HepG2 (cell line): ENCODE data around the gene DYNC1I2. TPM values are rescaled to one million over a fixed set of nuclear protein-coding genes. Genes with fewer than 3 reads are reported as not detected.

Source experiments
- ATAC-seq: fragments of 200-7000 bp; cut with Tn5 transposase; 3 replicates; pipeline ENCODE4 v1.9.1; 2020; ENCODE audit warnings: mild to moderate bottlenecking, moderate library complexity
- Bru-seq: library from RNA; stranded (reverse); fragments of 400-500 nt; gene quantifications from one replicate; lab custom pipeline; 2021; lab: Mats Ljungman, UMichigan
- BruChase-seq, 2 experiments: library from RNA; stranded (reverse); fragments of 400-500 nt; gene quantifications; one replicate each; lab custom pipeline; 2021; lab: Mats Ljungman, UMichigan
- BruUV-seq: library from RNA; stranded (reverse); fragments of 400-500 nt; replicated peaks from 2 replicates; lab custom pipeline; 2021; lab: Mats Ljungman, UMichigan
- CTCF ChIA-PET: fragments of 300-600 bp; formaldehyde crosslinking; extraction: SDS; loops from one replicate; lab custom pipeline; 2021; ENCODE audit warnings: low total read pairs, inconsistent platforms, low intra/inter-chr PET ratio; lab: Yijun Ruan, JAX
- POLR2A ChIA-PET: fragments of 350-600 bp; sonication (Branson Sonifier 250); formaldehyde crosslinking; loops from one replicate; lab custom pipeline; 2020; ENCODE audit warnings: antibody characterized with exemption, inconsistent platforms; lab: Yijun Ruan, JAX
- DNase-seq: peaks from one replicate; pipeline ENCODE4 v3.0.0-alpha.2; 2015; ENCODE audit warnings: low spot score
- FAIRE-seq: peaks from 3 replicates; lab custom pipeline; 2011; peaks lifted over from hg19 to GRCh38; lab: Jason Lieb, UNC
- H2AFZ ChIP-seq: one replicate; pipeline ENCODE4 v1.6.1; 2011; ENCODE audit warnings: low read length, inconsistent platforms
- H3K27ac ChIP-seq: fragments of 300-600 bp; 3 replicates; pipeline ENCODE4 v1.8.0; 2011; ENCODE audit warnings: mixed run types, mild to moderate bottlenecking, mixed read lengths, low read length, inconsistent platforms; ENCODE audit not compliant: insufficient read depth; ENCODE audit errors: extremely low read length
- H3K27me3 ChIP-seq, 2 experiments: fragments of 200-600 bp in 1 of 2; 2 replicates in 1 of 2; 3 replicates in 1 of 2; pipeline versions ENCODE4 v1.6.0 to v1.8.0; 2011; ENCODE audit warnings: low read length in 2 of 2, mild to moderate bottlenecking in 2 of 2, moderate library complexity in 2 of 2, inconsistent platforms in 1 of 2; ENCODE audit not compliant: insufficient read depth in 2 of 2, control insufficient read depth in 1 of 2
- H3K36me3 ChIP-seq, 2 experiments: fragments of 200-600 bp in 1 of 2; replicated peaks in 1 of 2; 2 replicates in 1 of 2; 3 replicates in 1 of 2; pipeline versions ENCODE4 v1.5.1 to v1.8.0; 2011; ENCODE audit warnings: low read length in 2 of 2, inconsistent platforms in 1 of 2; ENCODE audit not compliant: insufficient read depth in 2 of 2, control insufficient read depth in 1 of 2
- H3K4me1 ChIP-seq: 2 replicates; pipeline ENCODE4 v1.5.1; 2012; ENCODE audit warnings: low read length, inconsistent platforms; ENCODE audit not compliant: insufficient read depth
- H3K4me2 ChIP-seq: 2 replicates; pipeline ENCODE4 v1.6.0; 2011; ENCODE audit warnings: low read depth, low read length, inconsistent platforms
- H3K4me3 ChIP-seq, 3 experiments: fragments of 200-600 bp in 1 of 3; sonication (generic), shearing (Covaris generic) in 1 of 3; replicated peaks in 1 of 3; 2 replicates each; pipeline ENCODE4 v1.5.1; 2011 to 2016; ENCODE audit warnings: low read length in 3 of 3, inconsistent platforms in 2 of 3, low read depth in 2 of 3, mild to moderate bottlenecking in 2 of 3, control low read depth in 1 of 3, mixed read lengths in 1 of 3; ENCODE audit not compliant: insufficient read depth in 1 of 3
- H3K79me2 ChIP-seq: one replicate; pipeline ENCODE4 v1.6.1; 2011; ENCODE audit warnings: low read length, inconsistent platforms; ENCODE audit not compliant: insufficient read depth
- H3K9ac ChIP-seq: 2 replicates; pipeline ENCODE4 v1.6.0; 2011; ENCODE audit warnings: mild to moderate bottlenecking, low read depth, low read length, inconsistent platforms; ENCODE audit not compliant: insufficient read depth
- H3K9me3 ChIP-seq: 2 replicates; pipeline ENCODE4 v1.5.1; 2012; ENCODE audit warnings: mild to moderate bottlenecking, low read length
- H4K20me1 ChIP-seq: 2 replicates; pipeline ENCODE4 v1.6.0; 2011; ENCODE audit warnings: inconsistent platforms, mild to moderate bottlenecking, low read length, moderate library complexity; ENCODE audit not compliant: insufficient read depth
- ATF5 ChIP-seq: sonication (generic); formaldehyde crosslinking; IDR thresholded peaks from 2 replicates; pipeline ENCODE4 v1.4.0; 2020; ENCODE audit warnings: mild to moderate bottlenecking, low read depth, missing genetic modification reagents
- NPAS2 ChIP-seq: sonication (generic); formaldehyde crosslinking; IDR thresholded peaks from 2 replicates; pipeline ENCODE4 v1.8.0; 2022; ENCODE audit warnings: mild to moderate bottlenecking, missing genetic modification reagents, borderline replicate concordance
- PLRG1 ChIP-seq: fragments of 450-650 bp; conservative IDR thresholded peaks from 2 replicates; pipeline ENCODE4 v1.6.1; 2016
- STAG1 ChIP-seq: sonication (generic); formaldehyde crosslinking; IDR thresholded peaks from 2 replicates; pipeline ENCODE4 v1.4.0; 2020; ENCODE audit warnings: missing genetic modification reagents
- YY1 ChIP-seq: IDR thresholded peaks from 2 replicates; pipeline ENCODE4 v1.6.1; 2011; ENCODE audit warnings: low read length, low read depth, moderate library complexity, mild to moderate bottlenecking; ENCODE audit not compliant: insufficient read depth, insufficient replicate concordance
- ZNF407 ChIP-seq: sonication (generic); formaldehyde crosslinking; IDR thresholded peaks from one replicate; pipeline ENCODE4 v1.5.1; 2020; ENCODE audit warnings: mild to moderate bottlenecking, missing genetic modification reagents; ENCODE audit errors: not compliant biosample characterization
- WGBS: methylation state at CpG from one replicate; pipeline ENCODE4 v1.1.6; 2017; ENCODE audit warnings: low lambda C conversion rate; 5-methylcytosine and 5-hydroxymethylcytosine counted together
- in situ Hi-C: cut with HindIII; loops from 2 replicates; pipeline ENCODE4 v1.10.0; 2017; ENCODE audit warnings: low pct_unique_long_range_greater_than_20kb; ENCODE audit not compliant: extremely low pct_ligation_motif_present
- intact Hi-C: fragments of 100-400 bp; cut with micrococcal nuclease; formaldehyde crosslinking; loops from one replicate; pipeline ENCODE4 v1.10.0; 2022; ENCODE audit not compliant: unreplicated experiment
- long read RNA-seq, 2 experiments: library from RNA in 1 of 2; library from polyadenylated mRNA in 1 of 2; stranded (forward) in 1 of 2; unstranded in 1 of 2; transcript quantifications; one replicate each; pipeline ENCODE4 v2.0.0, GENCODE V29; 2019 to 2022
- polyA minus RNA-seq, 3 experiments: library from RNA; depleted of rRNA, polyadenylated mRNA; stranded (reverse); fragments of >200 nt; gene quantifications; 2 replicates each; pipeline ENCODE4 v1.2.3, GENCODE V29; 2011; ENCODE audit warnings: low replicate concordance in 1 of 3
- polyA plus RNA-seq, 8 experiments: library from polyadenylated mRNA; depleted of rRNA in 3 of 8; stranded (reverse) in 7 of 8; unstranded in 1 of 8; fragments of >200 nt; fragmentation: Illumina TruSeq in 4 of 8; extraction: Trizol in 4 of 8; gene quantifications; 2 replicates each; pipeline versions ENCODE4 v1.2.1 to v1.2.3, GENCODE V29; 2011 to 2016; ENCODE audit warnings: low read depth in 4 of 8, missing spikeins in 1 of 8, mixed read lengths in 1 of 8; ENCODE audit not compliant: insufficient read depth in 1 of 8
- total RNA-seq, 5 experiments: library from RNA; depleted of rRNA; stranded (reverse); fragments of >200 nt; fragmentation: Illumina TruSeq; extraction: Trizol; gene quantifications; 2 replicates each; pipeline ENCODE4 v1.2.3, GENCODE V29; 2016; ENCODE audit warnings: low read depth in 1 of 5

Gene DYNC1I2
- total RNA-seq (2016; rRNA removed; fragmentation: Illumina TruSeq; extraction: Trizol) (84.0 and 125 TPM in 2 replicates), polyA plus RNA-seq (2011; rRNA removed) (77.9 and 99.8 TPM in 2 replicates), polyA minus RNA-seq (2011; rRNA and poly(A)+ RNA removed; ENCODE audit: low replicate concordance) (29.3 and 70.3 TPM in 2 replicates), Bru-seq, nascent RNA (percentile 87 among the genes with signal in this experiment), BruChase-seq, experiment 1, labeled RNA remaining after a 6-hour chase (percentile 83 among the genes with signal in this experiment), BruChase-seq, experiment 2, labeled RNA remaining after a 2-hour chase (percentile 83 among the genes with signal in this experiment)
- total RNA-seq (2016; cell fraction: cytosol; rRNA removed; fragmentation: Illumina TruSeq; extraction: Trizol; ENCODE audit: low read depth) = 11.5 and 11.7 TPM in 2 replicates
- total RNA-seq (2016; cell fraction: insoluble cytoplasmic fraction; rRNA removed; fragmentation: Illumina TruSeq; extraction: Trizol) = 85.6 and 121 TPM in 2 replicates
- 21.7 and 28.3 TPM in 2 replicates for total RNA-seq (2016; cell fraction: membrane; rRNA removed; fragmentation: Illumina TruSeq; extraction: Trizol)
- total RNA-seq (2016; cell fraction: nucleus; rRNA removed; fragmentation: Illumina TruSeq; extraction: Trizol) = 89.5 and 91.4 TPM in 2 replicates
- 50.4 and 75.4 TPM in 2 replicates for polyA plus RNA-seq (2011; cell fraction: cytosol; rRNA removed)
- 21.3 and 34.2 TPM in 2 replicates for polyA plus RNA-seq (2011; cell fraction: nucleus; rRNA removed)
- 64.1 and 76.2 TPM in 2 replicates for polyA plus RNA-seq (2012)
- 6.5 and 8.0 TPM in 2 replicates for polyA plus RNA-seq (2016; cell fraction: cytosol; fragmentation: Illumina TruSeq; extraction: Trizol; ENCODE audit: low read depth)
- 112 and 119 TPM in 2 replicates for polyA plus RNA-seq (2016; cell fraction: insoluble cytoplasmic fraction; fragmentation: Illumina TruSeq; extraction: Trizol; ENCODE audit: low read depth)
- polyA plus RNA-seq (2016; cell fraction: membrane; fragmentation: Illumina TruSeq; extraction: Trizol; ENCODE audit: low read depth) = 15.2 and 17.9 TPM in 2 replicates
- polyA plus RNA-seq (2016; cell fraction: nucleus; fragmentation: Illumina TruSeq; extraction: Trizol; ENCODE audit: insufficient read depth, low read depth) = 40.3 and 45.3 TPM in 2 replicates
- polyA minus RNA-seq (2011; cell fraction: cytosol; rRNA and poly(A)+ RNA removed) = 43.5 and 46.1 TPM in 2 replicates
- 204 and 233 TPM in 2 replicates for polyA minus RNA-seq (2011; cell fraction: nucleus; rRNA and poly(A)+ RNA removed)
- long read RNA-seq, experiment 1, transcript DYNC1I2-203 (16 exons, 2,572 nt) = minor isoform, 10 of 62 reads
- long read RNA-seq, experiment 1, transcript DYNC1I2-201 (16 exons, 2,589 nt) = major isoform, 23 of 62 reads
- long read RNA-seq, experiment 1, partial matches to known transcripts = 21 of 62 reads
- long read RNA-seq, experiment 1, other reads (novel, unspliced or antisense) = 5 of 62 reads
- long read RNA-seq, experiment 2, transcript DYNC1I2-201 (16 exons, 2,589 nt) = minor isoform, 12 of 70 reads
- long read RNA-seq, experiment 2, transcript DYNC1I2-203 (16 exons, 2,572 nt) = major isoform, 22 of 70 reads
- long read RNA-seq, experiment 2, partial matches to known transcripts = 25 of 70 reads
- long read RNA-seq, experiment 2, other reads (novel, unspliced or antisense) = 8 of 70 reads

GRCh38 chr2:171687287-171688128, at the start of gene DYNC1I2:
DYNC1I2 (plus strand) TSS chr2:171687469; CDS start chr2:171690156, 2,687 bp downstream.
- in situ Hi-C loops (no loop called here), intact Hi-C loops (loop anchor here (1.0 kb wide), 1 partner anchor 89 kb away; no protein-coding TSS in a partner anchor)
- Histone ChIP-seq H3K4me1 (peaks cover 12% of the 10 kb centered on the region), H3K27me3 (peaks cover 0 to 10% of the 10 kb centered on the region in 2 experiments; a peak in 1 of 5 replicates), H3K9me3 (no peaks in the 10 kb centered on the region), H3K9ac (peak within 1 kb of the TSS; percentile 80), H3K4me2 (peak within 1 kb of the TSS; percentile 85), H3K27ac (peak within 1 kb of the TSS; percentile 70), H3K4me3 (peak within 1 kb of the TSS; percentile 86 to 99 (median 95)), H3K36me3 (peaks cover 3 to 8% of the 10 kb centered on the region in 2 experiments; a peak in 4 of 5 replicates), H4K20me1 (no peaks in the 10 kb centered on the region), H2AFZ (peak within 1 kb of the TSS; percentile 92), H3K79me2 (peaks cover 44% of the 10 kb centered on the region)
- WGBS = 0% methylated on average over 39 of the region's 51 CpGs
- POLR2A ChIA-PET = interaction anchor here (0.6 to 3.2 kb wide), 8 partner anchors 13 to 436 kb away, joined by 3 to 20 read pairs (median 4); partner anchors contain the start of genes DLX1, DLX2, METAP1D and SLC25A12
- TSS peak; percentile 73 for BruUV-seq
- peak; percentile 95 for DNase-seq
- CTCF ChIA-PET = interaction anchor here (0.8 kb wide), 1 partner anchor 16 kb away, joined by 3 read pairs; no protein-coding TSS in a partner anchor
- ATAC-seq = peak; percentile 99
- FAIRE-seq = peak; percentile 88
- TF ChIP-seq YY1 (peak; percentile 42), ATF5 (CRISPR knock-in tag) (peak; percentile 79; the same call in 1 of the 2 replicates), STAG1 (CRISPR knock-in tag) (no peak), ZNF407 (CRISPR knock-in tag) (peak; percentile 63), NPAS2 (CRISPR knock-in tag) (0 out of 2 replicates have a peak, but pooled peaks have one; percentile 79), PLRG1 (no peak)
